ENCODE data around the gene PDCD2. TPM values are rescaled to one million over a fixed set of nuclear protein-coding genes. Genes with fewer than 3 reads are reported as not detected.

Gene PDCD2
- total RNA-seq, 3 donors from 2014 or later = 43.5 to 47.2 (median 43.7) TPM

GRCh38 chr6:170596426-170596825, 12.0 kb upstream of the PDCD2 start:
- H3K4me1 ChIP-seq (ENCODE audit: low read depth) = no peaks in the 10 kb centered on the region
- no peaks in the 10 kb centered on the region for H3K36me3 ChIP-seq (ENCODE audit: low read depth)
- DNase-seq = no peak
- H3K9me3 ChIP-seq = peaks cover 11% of the 10 kb centered on the region
- no peak overlapping the region for H3K4me3 ChIP-seq
- no peak for TF ChIP-seq CTCF (IDR thresholded peaks at IDR 0.05)
- intact Hi-C loops (cut with DNase I, micrococcal nuclease) = no loop called here
- no peak for ATAC-seq

GRCh38 chr6:170590725-170591124, 6.3 kb upstream of the PDCD2 start:
- DNase-seq (no peak), ATAC-seq (no peak)
- intact Hi-C loops (cut with DNase I, micrococcal nuclease) = no loop called here
- H3K9me3 ChIP-seq = peaks cover 20% of the 10 kb centered on the region
- H3K4me3 ChIP-seq = no peak overlapping the region
- TF ChIP-seq CTCF (IDR thresholded peaks at IDR 0.05) = no peak
- no peaks in the 10 kb centered on the region for H3K4me1 ChIP-seq (ENCODE audit: low read depth)
- no peaks in the 10 kb centered on the region for H3K36me3 ChIP-seq (ENCODE audit: low read depth)

GRCh38 chr6:170584954-170585498, 589 bp upstream of the PDCD2 start:
- intact Hi-C loops (cut with DNase I, micrococcal nuclease) = no loop called here
- no peak for DNase-seq

GRCh38 chr6:170583756-170584180, 669 bp downstream of the PDCD2 start:
- ATAC-seq (no peak), DNase-seq (no peak)
- no peaks in the 10 kb centered on the region for H3K9me3 ChIP-seq
- no peak for TF ChIP-seq CTCF (IDR thresholded peaks at IDR 0.05)
- H3K4me3 ChIP-seq = peak overlapping the region; percentile 83
- intact Hi-C loops (cut with DNase I, micrococcal nuclease) = no loop called here
- peaks cover 7% of the 10 kb centered on the region for H3K4me1 ChIP-seq (ENCODE audit: low read depth)
- no peaks in the 10 kb centered on the region for H3K36me3 ChIP-seq (ENCODE audit: low read depth)

More at GRCh38 chr6:170584954-170585498, 589 bp upstream of the PDCD2 start:
- Histone ChIP-seq H3K4me1 (ENCODE audit: low read depth) (peaks cover 7% of the 10 kb centered on the region), H3K4me3 (peak overlapping the region; percentile 83), H3K9me3 (no peaks in the 10 kb centered on the region), H3K36me3 (ENCODE audit: low read depth) (no peaks in the 10 kb centered on the region)
- ATAC-seq = peak; percentile 47
- no peak for TF ChIP-seq CTCF (IDR thresholded peaks at IDR 0.05)

GRCh38 chr6:170578909-170579308, 5.5 kb downstream of the PDCD2 start:
- Histone ChIP-seq H3K4me3 (no peak overlapping the region), H3K36me3 (ENCODE audit: low read depth) (peaks cover 5% of the 10 kb centered on the region), H3K4me1 (ENCODE audit: low read depth) (no peaks in the 10 kb centered on the region), H3K9me3 (no peaks in the 10 kb centered on the region)
- TF ChIP-seq CTCF (IDR thresholded peaks at IDR 0.05) = no peak
- DNase-seq (no peak), ATAC-seq (no peak)
- intact Hi-C loops (cut with DNase I, micrococcal nuclease) = no loop called here

GRCh38 chr6:170575250-170575649, 9.2 kb downstream of the PDCD2 start:
- ATAC-seq (no peak), DNase-seq (no peak)
- no peaks in the 10 kb centered on the region for H3K9me3 ChIP-seq
- no peaks in the 10 kb centered on the region for H3K4me1 ChIP-seq (ENCODE audit: low read depth)
- H3K36me3 ChIP-seq (ENCODE audit: low read depth) = peaks cover 5% of the 10 kb centered on the region
- TF ChIP-seq CTCF (IDR thresholded peaks at IDR 0.05) = no peak
- intact Hi-C loops (cut with DNase I, micrococcal nuclease) = no loop called here
- no peak overlapping the region for H3K4me3 ChIP-seq

All from mucosa of descending colon (tissue), 3 donors.